Smooth muscle cell of the umbilical artery (primary cell): ENCODE data around the gene PLIN3. TPM values are rescaled to one million over a fixed set of nuclear protein-coding genes. Genes with fewer than 3 reads are reported as not detected.

ENCODE experiments used
- total RNA-seq: library from RNA; depleted of rRNA; stranded (reverse); fragments of >200 nt; gene quantifications from 2 replicates; pipeline ENCODE4 v1.2.3, GENCODE V29; 2014

PLIN3 gene
- 276 and 443 TPM in 2 replicates for total RNA-seq

GRCh38 chr19:4867534-4868285 lies at the start of gene PLIN3:
PLIN3 (minus strand) TSS chr19:4867667; CDS start chr19:4861394, 6,273 bp downstream.

GRCh38 chr19:4909156-4909896 lies 41.9 kb upstream of the PLIN3 start, which contains the start of gene UHRF1:
UHRF1 (plus strand) TSS chr19:4909501; CDS start chr19:4910886, 1,385 bp downstream.

GRCh38 chr19:4902796-4903195 lies 35.3 kb upstream of the PLIN3 start, which contains the start of gene ARRDC5:
ARRDC5 (minus strand) TSS chr19:4902896; CDS start chr19:4902825, 71 bp downstream.

GRCh38 chr19:4831304-4831978 lies 36.0 kb downstream of the PLIN3 start, which contains the start of gene TICAM1:
TICAM1 (minus strand) TSS chr19:4831712; CDS start chr19:4818377, 13,335 bp downstream.

GRCh38 chr19:4791183-4792018 lies 76.1 kb downstream of the PLIN3 start, which contains the start of gene FEM1A:
FEM1A (plus strand) TSS chr19:4791734; CDS start chr19:4791855, 121 bp downstream.

Other genes with a start within 250 kb of the PLIN3 start
- 1.5 and 5.6 TPM in 2 replicates for gene TNFAIP8L1, start 228.2 kb downstream of the PLIN3 start, total RNA-seq
- 282 and 364 TPM in 2 replicates for gene MYDGF, start 197.3 kb downstream of the PLIN3 start, total RNA-seq
- 20.8 and 71.0 TPM in 2 replicates for gene DPP9, start 143.8 kb downstream of the PLIN3 start, total RNA-seq
- gene FEM1A, start 75.9 kb downstream of the PLIN3 start, total RNA-seq, result 7.4 and 10.7 TPM in 2 replicates
- 2.7 and 7.7 TPM in 2 replicates for gene TICAM1, start 36.0 kb downstream of the PLIN3 start, total RNA-seq
- not detected in 2 replicates for gene ARRDC5, start 35.2 kb upstream of the PLIN3 start, total RNA-seq
- 8.3 and 46.6 TPM in 2 replicates for gene UHRF1, start 41.8 kb upstream of the PLIN3 start, total RNA-seq
- gene KDM4B, start 101.4 kb upstream of the PLIN3 start, total RNA-seq, result 24.6 and 35.9 TPM in 2 replicates